GM10266 (cell line): ENCODE measurements around the gene FABP6.

Source experiments
- DNase-seq: peaks from one replicate; pipeline ENCODE4 v3.0.0; 2012; ENCODE audit errors: extremely low spot score
- TF ChIP-seq, protein P1 (sequence below): IDR thresholded peaks from 2 replicates; pipeline ENCODE4 v1.5.1; 2012; ENCODE audit warnings: mild to moderate bottlenecking, low read depth; ENCODE audit not compliant: control insufficient read depth, insufficient read depth; ENCODE audit errors: missing control alignments

Gene FABP6

DNA sequence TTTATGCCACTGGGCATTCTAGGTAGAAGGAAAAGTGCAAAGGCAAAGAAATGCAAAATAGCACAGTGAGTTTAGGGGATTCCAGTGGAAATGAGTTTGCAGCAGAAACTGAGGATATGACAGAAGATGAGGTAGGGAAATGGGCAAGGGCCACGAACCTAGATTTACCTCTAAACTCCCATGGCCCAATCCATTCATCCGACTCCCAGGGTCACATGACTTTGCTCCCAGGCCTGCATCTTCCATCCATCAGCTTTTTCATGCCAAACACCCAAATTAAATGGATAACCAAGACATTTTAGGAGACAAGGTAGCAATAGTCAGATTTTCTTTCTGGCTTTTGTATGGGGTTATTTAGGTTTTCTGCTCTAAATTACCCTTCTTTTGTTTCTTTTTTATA, 22.2 kb upstream of the FABP6 start:
- no peak for DNase-seq
- TF ChIP-seq, protein P1, sequence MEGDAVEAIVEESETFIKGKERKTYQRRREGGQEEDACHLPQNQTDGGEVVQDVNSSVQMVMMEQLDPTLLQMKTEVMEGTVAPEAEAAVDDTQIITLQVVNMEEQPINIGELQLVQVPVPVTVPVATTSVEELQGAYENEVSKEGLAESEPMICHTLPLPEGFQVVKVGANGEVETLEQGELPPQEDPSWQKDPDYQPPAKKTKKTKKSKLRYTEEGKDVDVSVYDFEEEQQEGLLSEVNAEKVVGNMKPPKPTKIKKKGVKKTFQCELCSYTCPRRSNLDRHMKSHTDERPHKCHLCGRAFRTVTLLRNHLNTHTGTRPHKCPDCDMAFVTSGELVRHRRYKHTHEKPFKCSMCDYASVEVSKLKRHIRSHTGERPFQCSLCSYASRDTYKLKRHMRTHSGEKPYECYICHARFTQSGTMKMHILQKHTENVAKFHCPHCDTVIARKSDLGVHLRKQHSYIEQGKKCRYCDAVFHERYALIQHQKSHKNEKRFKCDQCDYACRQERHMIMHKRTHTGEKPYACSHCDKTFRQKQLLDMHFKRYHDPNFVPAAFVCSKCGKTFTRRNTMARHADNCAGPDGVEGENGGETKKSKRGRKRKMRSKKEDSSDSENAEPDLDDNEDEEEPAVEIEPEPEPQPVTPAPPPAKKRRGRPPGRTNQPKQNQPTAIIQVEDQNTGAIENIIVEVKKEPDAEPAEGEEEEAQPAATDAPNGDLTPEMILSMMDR, result no peak

DNA sequence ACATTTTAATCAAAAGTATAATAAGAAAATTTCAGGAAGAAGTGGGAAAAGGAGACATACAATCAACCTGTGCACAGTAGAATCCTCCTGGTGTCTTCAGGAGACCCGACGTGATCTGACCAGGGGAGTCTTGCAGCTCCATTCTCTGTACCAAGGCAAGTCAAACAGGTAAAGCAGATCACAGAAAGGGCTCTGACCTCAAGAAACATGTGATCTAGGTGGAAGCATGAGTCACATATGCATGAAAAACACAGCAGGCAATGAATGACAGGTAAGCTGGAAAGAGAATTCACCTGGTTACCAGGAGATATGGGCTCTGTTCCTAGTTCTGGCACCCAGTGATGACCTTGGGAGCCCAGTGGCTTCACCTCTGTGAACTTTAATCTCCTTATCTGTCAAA, 19.4 kb upstream of the FABP6 start:
- DNase-seq, result no peak
- TF ChIP-seq, protein P1, result no peak

DNA sequence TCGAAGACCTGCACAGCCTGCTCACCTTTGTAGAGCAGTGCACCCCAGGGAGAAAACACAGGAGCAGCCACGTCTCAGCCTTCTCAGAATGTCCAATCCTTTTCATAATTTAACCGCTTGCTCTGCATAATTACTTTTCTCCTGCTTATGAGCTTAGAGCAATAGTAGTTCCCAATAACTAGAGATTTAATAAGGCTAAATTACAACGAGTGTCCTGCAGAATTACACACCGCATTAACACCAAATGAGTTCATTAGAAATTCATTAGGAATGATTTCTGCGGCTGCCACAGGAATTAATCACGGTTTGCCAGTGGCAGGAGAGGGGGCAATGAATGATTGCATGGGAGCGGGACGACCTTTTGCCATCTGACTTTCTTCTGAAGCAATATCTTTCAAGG, 18.7 kb upstream of the FABP6 start:
- DNase-seq, result no peak
- TF ChIP-seq, protein P1, result no peak

DNA sequence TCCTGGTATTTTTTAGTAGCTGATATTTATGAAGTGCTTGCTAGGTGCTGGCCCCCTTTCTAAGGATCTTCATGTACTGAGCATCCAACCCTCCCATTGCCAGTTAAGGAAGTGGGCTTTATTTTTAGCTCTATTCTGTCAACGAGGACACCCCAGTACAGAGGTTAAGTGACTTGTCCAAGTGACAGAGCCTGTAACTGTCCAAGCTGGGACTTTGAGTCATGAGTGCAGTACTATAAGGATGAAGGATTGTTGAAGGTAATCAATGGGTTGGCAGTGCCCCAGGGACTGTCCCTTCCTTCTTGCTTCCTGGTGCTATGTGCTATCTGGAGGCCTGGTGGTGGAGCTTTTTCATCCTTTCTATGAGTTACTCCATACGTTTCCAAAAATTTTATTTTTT, 18.0 kb upstream of the FABP6 start:
- TF ChIP-seq, protein P1, result no peak
- no peak for DNase-seq

DNA sequence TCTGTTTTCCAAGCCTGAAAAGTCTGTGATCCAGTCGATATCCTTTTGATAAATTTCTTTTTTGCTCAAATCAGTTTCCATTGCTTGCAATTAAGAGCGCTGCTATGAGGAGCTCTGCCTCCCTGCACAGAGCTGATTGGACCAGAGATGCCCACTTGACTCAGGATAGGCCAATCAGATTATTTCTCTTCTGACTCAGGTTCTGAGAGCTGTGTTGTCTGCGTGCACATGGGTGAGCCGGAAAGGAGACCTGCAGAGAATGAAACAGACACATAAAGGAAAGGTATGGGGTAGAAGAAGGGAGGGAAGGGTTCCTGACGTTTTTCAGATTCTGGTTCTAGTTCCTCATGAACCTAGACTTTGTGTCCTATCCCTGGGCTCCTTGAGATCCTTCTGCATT, 15.8 kb upstream of the FABP6 start:
- TF ChIP-seq, protein P1, result no peak
- no peak for DNase-seq

DNA sequence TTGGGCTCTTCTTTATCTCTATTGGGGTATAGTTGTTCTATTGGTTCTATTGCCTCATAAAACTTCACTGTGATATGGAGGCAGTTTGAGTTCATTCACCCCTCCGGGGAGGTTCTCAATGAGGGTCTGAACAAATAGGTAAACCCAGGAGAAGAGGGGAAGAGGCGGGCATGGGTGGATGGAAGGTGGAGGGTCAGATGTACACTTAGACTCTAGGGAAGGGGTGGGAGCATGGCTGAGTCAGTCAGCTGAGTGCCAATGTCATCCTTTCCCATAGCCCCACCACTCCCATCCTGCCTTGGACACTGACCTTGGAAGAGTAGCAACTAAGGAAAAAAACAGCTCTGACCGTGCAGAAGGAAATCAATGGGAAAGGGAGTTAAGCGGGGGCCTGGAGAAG, 9.9 kb upstream of the FABP6 start:
- TF ChIP-seq, protein P1, result no peak
- DNase-seq, result no peak

DNA sequence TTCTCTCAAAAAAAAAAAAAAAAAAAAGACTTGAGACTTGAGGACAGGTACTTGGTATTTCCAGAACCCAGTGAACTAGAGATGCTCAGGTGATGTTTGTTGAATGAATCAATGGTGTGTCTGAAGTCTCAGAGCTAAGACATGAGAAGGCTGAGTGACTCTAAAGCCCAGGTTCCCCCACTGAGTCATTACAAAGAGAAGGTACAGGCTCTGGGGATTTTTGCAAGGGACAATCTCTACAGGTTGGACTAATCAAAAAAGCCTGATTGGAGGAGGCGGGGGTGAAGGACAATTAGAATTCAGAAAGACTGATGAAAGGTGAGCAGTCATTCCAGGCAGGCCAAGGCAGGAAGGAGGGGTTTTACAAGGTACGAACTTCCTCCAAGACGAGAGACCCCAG, 8.2 kb upstream of the FABP6 start:
- TF ChIP-seq, protein P1, result no peak
- DNase-seq, result no peak
